Kidney (tissue), 14 donors: ENCODE measurements around the gene HTR1E. TPM values are rescaled to one million over a fixed set of nuclear protein-coding genes. Genes with fewer than 3 reads are reported as not detected.

Experiments
- DNase-seq, 5 donors: peaks; one replicate each; pipeline ENCODE4 v3.0.0-alpha.2; 2013 to 2020
- FAIRE-seq: peaks from 2 replicates; lab custom pipeline; 2012; peaks lifted over from hg19 to GRCh38; lab: Jason Lieb, UNC
- H3K27ac ChIP-seq, 2 donors: one replicate each; pipeline ENCODE4 v1.7.0; 2013; ENCODE audit warnings: low read depth in 2 of 2, low read length in 2 of 2, inconsistent platforms in 1 of 2
- H3K27me3 ChIP-seq: one replicate; pipeline ENCODE4 v1.7.1; 2013; ENCODE audit warnings: low read length, inconsistent platforms; ENCODE audit not compliant: control insufficient read depth, insufficient read depth
- H3K36me3 ChIP-seq, 3 donors: one replicate each; pipeline versions ENCODE4 v1.7.0 to v1.7.1; 2013; ENCODE audit warnings: low read length in 3 of 3, control low read depth in 1 of 3, inconsistent platforms in 1 of 3; ENCODE audit not compliant: insufficient read depth in 3 of 3, control insufficient read depth in 2 of 3
- H3K4me1 ChIP-seq, 3 donors: one replicate each; pipeline versions ENCODE4 v1.7.0 to v1.7.1; 2013; ENCODE audit warnings: low read length in 3 of 3, inconsistent platforms in 1 of 3, low read depth in 1 of 3; ENCODE audit not compliant: control insufficient read depth in 2 of 3, insufficient read depth in 2 of 3
- H3K4me3 ChIP-seq, 3 donors: one replicate each; pipeline versions ENCODE4 v1.7.0 to v1.8.1; 2013; ENCODE audit warnings: low read length in 3 of 3, control low read depth in 1 of 3, inconsistent platforms in 1 of 3
- H3K9ac ChIP-seq, 3 donors: one replicate each; pipeline versions ENCODE4 v1.7.0 to v1.7.1; 2013; ENCODE audit warnings: low read length in 3 of 3, control low read depth in 1 of 3, inconsistent platforms in 1 of 3
- H3K9me3 ChIP-seq, 3 donors: one replicate each; pipeline versions ENCODE4 v1.7.0 to v1.7.1; 2013; ENCODE audit warnings: low read length in 3 of 3, control low read depth in 1 of 3, inconsistent platforms in 1 of 3; ENCODE audit not compliant: control insufficient read depth in 2 of 3, insufficient read depth in 1 of 3
- intact Hi-C: fragments of 100-400 bp; cut with DNase I; formaldehyde crosslinking; loops from one replicate; pipeline ENCODE4 v1.11.1; 2022
- polyA plus RNA-seq: library from polyadenylated mRNA; stranded (reverse); fragments of 350-450 nt; fragmentation: Illumina TruSeq; extraction: RNeasy Lipid Tissue Mini Kit (QIAGEN cat#74804); gene quantifications from one replicate; pipeline ENCODE4 v1.2.3, GENCODE V29; 2014; ENCODE audit warnings: low read depth, low replicate concordance; ENCODE audit not compliant: insufficient read depth
- total RNA-seq: library from RNA; stranded (reverse); fragmentation: NEBNext Ultra II Directional; extraction: Animal tissue kit (Norgen Biotek cat#: 25700); gene quantifications from one replicate; pipeline ENCODE4 v1.2.1, GENCODE V29; 2021
- TF ChIP-seq, protein P1 (sequence below): IDR thresholded peaks from 3 replicates; pipeline ENCODE4 v1.5.1; 2012; ENCODE audit warnings: mild to moderate bottlenecking, moderate library complexity, borderline replicate concordance; ENCODE audit not compliant: insufficient read depth; ENCODE audit errors: extremely low read depth
- donor health status: control.
- donor health status: control.
- donor health status: control.
- donor health status: control.
- donor health status: control.
- donor health status: DM: yes; HTN: yes; CAD: no.
- donor health status: Normal renal cell carcinoma (clear cell type).

Gene HTR1E
- total and polyA plus RNA-seq, 2 donors from 2014 or later, result not detected

DNA sequence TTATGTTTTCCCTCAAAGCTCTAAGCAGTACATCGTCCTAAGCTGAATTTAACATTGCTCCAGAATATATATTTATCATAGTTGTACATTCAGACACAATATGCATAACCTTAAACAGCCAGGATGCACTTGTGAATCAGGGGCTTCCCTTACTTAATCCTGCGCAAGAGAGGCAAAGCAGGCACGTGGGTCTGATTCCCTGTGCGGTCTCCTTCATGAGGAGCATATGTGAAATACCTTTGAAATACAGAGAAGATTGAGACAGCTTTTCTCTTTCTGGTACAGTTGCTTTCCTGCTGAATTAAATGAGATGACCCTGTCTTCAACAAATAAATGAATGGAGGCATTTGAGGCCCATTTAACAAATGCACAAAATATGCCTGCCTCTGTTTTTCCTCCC lies 1.5 kb downstream of the HTR1E start:
- no peak for DNase-seq
- H3K4me1 ChIP-seq, result peaks cover 0 to 4% (median 0%) of the 10 kb centered on the region in 3 donors
- intact Hi-C loops, result no loop called here
- no peak overlapping the region for H3K27ac ChIP-seq
- no peak overlapping the region for H3K4me3 ChIP-seq
- no peak for FAIRE-seq
- TF ChIP-seq, protein P1, sequence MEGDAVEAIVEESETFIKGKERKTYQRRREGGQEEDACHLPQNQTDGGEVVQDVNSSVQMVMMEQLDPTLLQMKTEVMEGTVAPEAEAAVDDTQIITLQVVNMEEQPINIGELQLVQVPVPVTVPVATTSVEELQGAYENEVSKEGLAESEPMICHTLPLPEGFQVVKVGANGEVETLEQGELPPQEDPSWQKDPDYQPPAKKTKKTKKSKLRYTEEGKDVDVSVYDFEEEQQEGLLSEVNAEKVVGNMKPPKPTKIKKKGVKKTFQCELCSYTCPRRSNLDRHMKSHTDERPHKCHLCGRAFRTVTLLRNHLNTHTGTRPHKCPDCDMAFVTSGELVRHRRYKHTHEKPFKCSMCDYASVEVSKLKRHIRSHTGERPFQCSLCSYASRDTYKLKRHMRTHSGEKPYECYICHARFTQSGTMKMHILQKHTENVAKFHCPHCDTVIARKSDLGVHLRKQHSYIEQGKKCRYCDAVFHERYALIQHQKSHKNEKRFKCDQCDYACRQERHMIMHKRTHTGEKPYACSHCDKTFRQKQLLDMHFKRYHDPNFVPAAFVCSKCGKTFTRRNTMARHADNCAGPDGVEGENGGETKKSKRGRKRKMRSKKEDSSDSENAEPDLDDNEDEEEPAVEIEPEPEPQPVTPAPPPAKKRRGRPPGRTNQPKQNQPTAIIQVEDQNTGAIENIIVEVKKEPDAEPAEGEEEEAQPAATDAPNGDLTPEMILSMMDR, result no peak
- no peaks in the 10 kb centered on the region for H3K27me3 ChIP-seq
- no peaks in the 10 kb centered on the region for H3K36me3 ChIP-seq
- H3K9ac ChIP-seq, result no peak overlapping the region
- no peaks in the 10 kb centered on the region for H3K9me3 ChIP-seq

DNA sequence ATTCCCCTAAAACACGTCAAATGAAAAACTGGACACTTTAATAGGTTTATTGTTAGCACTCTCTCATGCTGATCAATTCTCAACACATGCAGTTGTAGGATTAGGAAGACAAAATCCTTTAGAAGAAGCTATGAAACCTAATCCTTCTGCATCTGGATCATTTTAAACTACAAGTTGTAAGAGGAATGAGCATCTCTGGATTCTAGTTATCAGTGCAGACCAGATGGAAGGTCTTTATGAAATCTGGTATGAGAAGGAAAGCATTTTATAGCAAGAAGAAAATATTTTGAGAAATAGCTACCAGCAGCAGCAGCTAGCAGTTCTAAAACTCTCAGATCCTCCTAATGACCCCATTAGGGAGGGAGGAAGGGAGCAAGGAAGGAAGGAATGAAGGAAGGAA lies 4.1 kb downstream of the HTR1E start:
- Histone ChIP-seq H3K4me3 (no peak overlapping the region), H3K27me3 (no peaks in the 10 kb centered on the region), H3K36me3 (no peaks in the 10 kb centered on the region), H3K9ac (no peak overlapping the region), H3K9me3 (no peaks in the 10 kb centered on the region), H3K27ac (no peak overlapping the region), H3K4me1 (peaks cover 0 to 4% (median 0%) of the 10 kb centered on the region in 3 donors)
- TF ChIP-seq, protein P1, result no peak
- FAIRE-seq (no peak), DNase-seq (no peak)
- intact Hi-C loops, result no loop called here

DNA sequence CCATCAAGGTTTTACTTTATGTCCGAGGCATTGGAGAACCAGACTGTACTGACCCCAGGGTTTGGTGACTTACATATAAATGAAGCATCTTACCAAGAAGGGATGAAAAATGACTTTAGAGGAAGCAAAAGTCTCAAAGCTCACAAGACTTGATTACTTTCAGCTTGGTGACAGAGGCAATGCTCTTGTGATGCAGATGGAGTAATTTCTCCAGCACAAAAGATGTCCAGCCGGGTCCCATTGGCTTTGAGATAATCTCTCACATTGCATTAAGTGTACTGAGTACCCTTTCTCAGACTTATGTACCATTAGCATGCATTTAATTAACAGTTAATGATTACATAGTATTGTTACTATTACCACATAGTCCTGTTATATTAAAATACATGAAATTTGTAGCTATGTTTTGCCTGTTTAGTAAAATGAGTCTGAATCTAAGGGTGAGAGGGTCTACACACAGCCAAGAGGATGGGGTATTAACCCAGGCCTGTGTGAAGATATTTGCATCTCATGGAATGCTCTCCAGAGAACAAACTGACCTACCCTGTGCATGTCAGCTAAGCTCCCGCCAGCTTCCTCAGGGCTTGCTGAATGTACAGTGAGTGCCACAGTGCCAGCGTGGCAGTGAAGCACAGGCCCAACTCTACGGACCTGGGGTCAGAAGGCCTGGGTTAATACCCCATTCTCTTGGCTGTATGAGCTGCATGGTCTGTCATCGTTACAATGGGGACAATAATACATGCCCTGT lies 5.6 kb downstream of the HTR1E start:
- no peak for DNase-seq

More for the DNA sequence above, 5.6 kb downstream of the HTR1E start:
- FAIRE-seq, result no peak
- H3K4me3 ChIP-seq, result no peak overlapping the region
- H3K27me3 ChIP-seq, result no peaks in the 10 kb centered on the region
- no peaks in the 10 kb centered on the region for H3K36me3 ChIP-seq
- no peak overlapping the region for H3K27ac ChIP-seq
- no peaks in the 10 kb centered on the region for H3K9me3 ChIP-seq
- H3K4me1 ChIP-seq, result no peaks in the 10 kb centered on the region
- intact Hi-C loops, result no loop called here
- TF ChIP-seq, protein P1, result no peak
- H3K9ac ChIP-seq, result no peak overlapping the region
